H9 (cell line): Measurements from ENCODE around the gene PRDM1. TPM values are rescaled to one million over a fixed set of nuclear protein-coding genes. Genes with fewer than 3 reads are reported as not detected.

Experiments
- DNase-seq: peaks from one replicate; pipeline ENCODE4 v3.0.0-alpha.2; 2017
- H2AFZ ChIP-seq: one replicate; pipeline ENCODE4 v1.6.1; 2013; ENCODE audit warnings: mild to moderate bottlenecking, low read length, control low read depth, moderate library complexity
- H2AK5ac ChIP-seq: 2 replicates; pipeline ENCODE4 v1.6.1; 2013; ENCODE audit warnings: low read length, control low read depth, mixed read lengths; ENCODE audit not compliant: insufficient read length
- H2BK120ac ChIP-seq: one replicate; pipeline ENCODE4 v1.6.1; 2013; ENCODE audit warnings: low read depth, mild to moderate bottlenecking, low read length, control low read depth, inconsistent platforms; ENCODE audit not compliant: poor library complexity, severe bottlenecking
- H2BK12ac ChIP-seq: 2 replicates; pipeline ENCODE4 v1.6.1; 2013; ENCODE audit warnings: low read length, control low read depth, mixed read lengths, low read depth; ENCODE audit not compliant: insufficient read length
- H2BK15ac ChIP-seq: 2 replicates; pipeline ENCODE4 v1.6.1; 2013; ENCODE audit warnings: low read depth, low read length, control low read depth
- H2BK20ac ChIP-seq: one replicate; pipeline ENCODE4 v1.6.1; 2013; ENCODE audit warnings: low read depth, mild to moderate bottlenecking, low read length, control low read depth, inconsistent platforms; ENCODE audit not compliant: poor library complexity, severe bottlenecking
- H2BK5ac ChIP-seq: 2 replicates; pipeline ENCODE4 v1.6.1; 2013; ENCODE audit warnings: low read length, control low read depth, mixed read lengths; ENCODE audit not compliant: insufficient read length
- H3K14ac ChIP-seq: 2 replicates; pipeline ENCODE4 v1.6.1; 2013; ENCODE audit warnings: low read length, control low read depth; ENCODE audit not compliant: insufficient read depth
- H3K18ac ChIP-seq: 2 replicates; pipeline ENCODE4 v1.6.1; 2013; ENCODE audit warnings: low read depth, mild to moderate bottlenecking, mixed read lengths, low read length, control low read depth; ENCODE audit not compliant: insufficient read length
- H3K23ac ChIP-seq: 2 replicates; pipeline ENCODE4 v1.6.1; 2013; ENCODE audit warnings: low read length, control low read depth, mixed read lengths, low read depth; ENCODE audit not compliant: insufficient read length
- H3K23me2 ChIP-seq: 2 replicates; pipeline ENCODE4 v1.6.1; 2013; ENCODE audit warnings: low read depth, mild to moderate bottlenecking, mixed read lengths, low read length, control low read depth; ENCODE audit not compliant: insufficient read length, poor library complexity, severe bottlenecking
- H3K27ac ChIP-seq: 2 replicates; pipeline ENCODE4 v1.5.1; 2013; ENCODE audit warnings: low read length, control low read depth, mixed read lengths, low read depth; ENCODE audit not compliant: insufficient read length
- H3K27me3 ChIP-seq: 2 replicates; pipeline ENCODE4 v1.6.1; 2013; ENCODE audit warnings: low read length, control low read depth, inconsistent platforms; ENCODE audit not compliant: insufficient read depth
- H3K4ac ChIP-seq: 2 replicates; pipeline ENCODE4 v1.6.1; 2013; ENCODE audit warnings: low read depth, mild to moderate bottlenecking, control low read depth, inconsistent platforms, low read length, moderate library complexity
- H3K4me1 ChIP-seq: 2 replicates; pipeline ENCODE4 v1.6.1; 2013; ENCODE audit warnings: low read length, control low read depth, inconsistent platforms; ENCODE audit not compliant: insufficient read depth
- H3K4me2 ChIP-seq: 2 replicates; pipeline ENCODE4 v1.6.1; 2013; ENCODE audit warnings: low read length, control low read depth, mixed read lengths; ENCODE audit not compliant: insufficient read length, insufficient read depth
- H3K56ac ChIP-seq: 2 replicates; pipeline ENCODE4 v1.6.1; 2013; ENCODE audit warnings: low read depth, mild to moderate bottlenecking, mixed read lengths, low read length, control low read depth; ENCODE audit not compliant: insufficient read length
- H3K79me1 ChIP-seq: 2 replicates; pipeline ENCODE4 v1.6.1; 2013; ENCODE audit warnings: low read depth, mild to moderate bottlenecking, moderate library complexity, low read length, control low read depth, inconsistent platforms; ENCODE audit not compliant: insufficient read depth, poor library complexity, severe bottlenecking
- H3K79me2 ChIP-seq: 2 replicates; pipeline ENCODE4 v1.6.1; 2013; ENCODE audit warnings: low read length, control low read depth, inconsistent platforms; ENCODE audit not compliant: insufficient read depth
- H3K9ac ChIP-seq: 2 replicates; pipeline ENCODE4 v1.6.1; 2013; ENCODE audit warnings: low read length, control low read depth, mixed read lengths; ENCODE audit not compliant: insufficient read length; ENCODE audit errors: extremely low read depth
- H3K9me3 ChIP-seq: one replicate; pipeline ENCODE4 v1.6.1; 2013; ENCODE audit warnings: low read depth, low read length, inconsistent platforms; ENCODE audit not compliant: control insufficient read depth
- H3T11ph ChIP-seq: one replicate; pipeline ENCODE4 v1.6.1; 2013; ENCODE audit warnings: mild to moderate bottlenecking, low read length, control low read depth, inconsistent platforms
- H4K20me1 ChIP-seq: one replicate; pipeline ENCODE4 v1.6.1; 2013; ENCODE audit not compliant: control insufficient read depth, insufficient read length, insufficient read depth
- H4K5ac ChIP-seq: 2 replicates; pipeline ENCODE4 v1.6.1; 2013; ENCODE audit warnings: low read depth, mild to moderate bottlenecking, mixed read lengths, low read length, control low read depth; ENCODE audit not compliant: insufficient read length
- H4K8ac ChIP-seq: replicated peaks from 2 replicates; pipeline ENCODE4 v1.6.1; 2013; ENCODE audit warnings: low read length, control low read depth, mixed read lengths, low read depth; ENCODE audit not compliant: insufficient read length
- H4K91ac ChIP-seq: 2 replicates; pipeline ENCODE4 v1.6.1; 2013; ENCODE audit warnings: low read depth, mild to moderate bottlenecking, moderate library complexity, mixed read lengths, low read length, control low read depth; ENCODE audit not compliant: insufficient read length
- H3K27ac Mint-ChIP-seq, 3 experiments: 2 replicates in 2 of 3; 3 replicates in 1 of 3; pipeline ENCODE4 v1.8.0; 2020 to 2021; ENCODE audit warnings: mixed read lengths in 3 of 3, mild to moderate bottlenecking in 1 of 3, moderate library complexity in 1 of 3
- H3K27me3 Mint-ChIP-seq: 2 replicates; pipeline ENCODE4 v1.8.0; 2021; ENCODE audit warnings: low read depth, mild to moderate bottlenecking, moderate library complexity, mixed read lengths
- H3K36me3 Mint-ChIP-seq, 3 experiments: 2 replicates in 2 of 3; 3 replicates in 1 of 3; pipeline ENCODE4 v1.8.0; 2020 to 2021; ENCODE audit warnings: low read depth in 3 of 3, mixed read lengths in 3 of 3; ENCODE audit not compliant: insufficient read depth in 1 of 3
- H3K4me1 Mint-ChIP-seq, 2 experiments: 2 replicates each; pipeline ENCODE4 v1.8.0; 2020; ENCODE audit warnings: mixed read lengths in 2 of 2
- H3K4me3 Mint-ChIP-seq, 2 experiments: 2 replicates in 1 of 2; 3 replicates in 1 of 2; pipeline ENCODE4 v1.8.0; 2020 to 2021; ENCODE audit warnings: mild to moderate bottlenecking in 2 of 2, mixed read lengths in 2 of 2, moderate library complexity in 1 of 2
- H3K9me3 Mint-ChIP-seq, 2 experiments: 2 replicates in 1 of 2; 3 replicates in 1 of 2; pipeline ENCODE4 v1.8.0; 2020; ENCODE audit warnings: mild to moderate bottlenecking in 2 of 2, mixed read lengths in 2 of 2, moderate library complexity in 1 of 2
- CTCF ChIP-seq: fragments of 200-600 bp; sonication (generic); conservative IDR thresholded peaks from 3 replicates; pipeline ENCODE4 v1.8.0; 2021; ENCODE audit warnings: antibody characterized with exemption, mild to moderate bottlenecking
- WGBS: extraction: QIAGEN DNeasy Blood & Tissue Kit; methylation state at CpG from one replicate; pipeline ENCODE4 v1.1.7; 2013; ENCODE audit warnings: missing lambda C conversion rate, low lambda C conversion rate, mixed read lengths; ENCODE audit not compliant: insufficient read length; ENCODE audit errors: extremely low coverage; 5-methylcytosine and 5-hydroxymethylcytosine counted together
- total RNA-seq: library from RNA; stranded (reverse); gene quantifications from 2 replicates; pipeline ENCODE4 v1.2.1, GENCODE V29; 2021

The PRDM1 gene
- total RNA-seq, 1 experiment from 2014 or later = 2.9 TPM

GRCh38 chr6:106142876-106143431 lies 56.8 kb downstream of the PRDM1 start:
- Histone ChIP-seq H4K91ac (no peak overlapping the region), H3K27ac (no peak overlapping the region), H2AFZ (no peak overlapping the region), H3K4me1 (no peaks in the 10 kb centered on the region), H3K23ac (no peak overlapping the region), H3K79me1 (no peaks in the 10 kb centered on the region), H3K79me2 (no peaks in the 10 kb centered on the region), H3K27me3 (no peaks in the 10 kb centered on the region), H4K20me1 (no peaks in the 10 kb centered on the region), H2BK120ac (no peak overlapping the region), H3K9me3 (no peaks in the 10 kb centered on the region), H3K18ac (no peak overlapping the region), H3K56ac (no peak overlapping the region), H3K23me2 (no peaks in the 10 kb centered on the region), H3K9ac (no peak overlapping the region), H2BK5ac (no peak overlapping the region), H2BK15ac (no peak overlapping the region), H2BK20ac (no peak overlapping the region), H2BK12ac (no peak overlapping the region), H3K14ac (no peak overlapping the region), H3K4ac (no peak overlapping the region), H3T11ph (no peak overlapping the region), H3K4me2 (no peak overlapping the region), H2AK5ac (no peak overlapping the region), H4K8ac (no peak overlapping the region), H4K5ac (no peak overlapping the region)
- Mint-ChIP-seq H3K27me3 (no peaks in the 10 kb centered on the region), H3K27ac (no peak overlapping the region), H3K4me1 (peaks cover 38 to 41% of the 10 kb centered on the region in 2 experiments), H3K4me3 (no peak overlapping the region), H3K36me3 (no peaks in the 10 kb centered on the region), H3K9me3 (no peaks in the 10 kb centered on the region)
- no peak for DNase-seq
- no peak for TF ChIP-seq CTCF
- WGBS = no CpG with 5 or more reads among the region's 2 CpGs
